Fibroblast of skin of left biceps (primary cell): ENCODE results near the gene MCOLN1.
"Not testable (repeated sequence)": the region's sequence is repeated elsewhere in the genome, so short reads cannot be mapped to it uniquely, and the experiment has no call there.

Source experiments
- DNase-seq, 2 experiments: peaks; one replicate each; pipeline ENCODE4 v3.0.0-alpha.2; 2013; ENCODE audit warnings: low read depth in 2 of 2

The MCOLN1 gene

GRCh38 chr19:7524992-7525739, 2.7 kb downstream of the MCOLN1 start:
- DNase-seq = no peak

- no peak for DNase-seq
These were observed 3.9 kb downstream of the MCOLN1 start for GRCh38 chr19:7526059-7526929.

DNA sequence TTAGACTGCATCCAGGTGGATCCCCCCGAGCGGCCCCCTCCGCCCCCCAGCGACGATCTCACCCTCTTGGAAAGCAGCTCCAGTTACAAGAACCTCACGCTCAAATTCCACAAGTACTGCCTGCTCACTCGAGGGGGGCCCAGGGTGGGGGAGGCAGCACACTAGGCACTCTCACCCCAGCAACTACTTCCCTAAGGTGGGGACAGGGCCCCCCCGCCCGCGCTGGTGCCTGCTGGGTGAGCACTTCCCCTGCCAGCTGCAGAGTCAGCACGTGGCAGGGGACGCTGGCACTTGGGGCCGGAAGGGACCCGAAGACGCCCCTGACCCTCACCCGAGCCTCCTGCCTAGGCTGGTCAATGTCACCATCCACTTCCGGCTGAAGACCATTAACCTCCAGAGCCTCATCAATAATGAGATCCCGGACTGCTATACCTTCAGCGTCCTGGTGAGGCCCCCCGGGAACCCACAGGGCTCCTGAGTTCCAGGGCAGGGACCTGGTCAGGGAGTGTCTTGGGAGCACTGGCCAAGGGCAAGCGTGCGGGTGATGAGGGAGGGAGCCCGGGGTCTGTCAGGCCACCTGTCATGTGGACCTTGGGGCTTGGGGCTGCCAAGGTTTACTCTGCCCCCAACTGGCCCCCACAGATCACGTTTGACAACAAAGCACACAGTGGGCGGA, 5.2 kb downstream of the MCOLN1 start:
- no peak for DNase-seq

- DNase-seq = no peak
These were observed 5.7 kb downstream of the MCOLN1 start for GRCh38 chr19:7528192-7528519.

DNA sequence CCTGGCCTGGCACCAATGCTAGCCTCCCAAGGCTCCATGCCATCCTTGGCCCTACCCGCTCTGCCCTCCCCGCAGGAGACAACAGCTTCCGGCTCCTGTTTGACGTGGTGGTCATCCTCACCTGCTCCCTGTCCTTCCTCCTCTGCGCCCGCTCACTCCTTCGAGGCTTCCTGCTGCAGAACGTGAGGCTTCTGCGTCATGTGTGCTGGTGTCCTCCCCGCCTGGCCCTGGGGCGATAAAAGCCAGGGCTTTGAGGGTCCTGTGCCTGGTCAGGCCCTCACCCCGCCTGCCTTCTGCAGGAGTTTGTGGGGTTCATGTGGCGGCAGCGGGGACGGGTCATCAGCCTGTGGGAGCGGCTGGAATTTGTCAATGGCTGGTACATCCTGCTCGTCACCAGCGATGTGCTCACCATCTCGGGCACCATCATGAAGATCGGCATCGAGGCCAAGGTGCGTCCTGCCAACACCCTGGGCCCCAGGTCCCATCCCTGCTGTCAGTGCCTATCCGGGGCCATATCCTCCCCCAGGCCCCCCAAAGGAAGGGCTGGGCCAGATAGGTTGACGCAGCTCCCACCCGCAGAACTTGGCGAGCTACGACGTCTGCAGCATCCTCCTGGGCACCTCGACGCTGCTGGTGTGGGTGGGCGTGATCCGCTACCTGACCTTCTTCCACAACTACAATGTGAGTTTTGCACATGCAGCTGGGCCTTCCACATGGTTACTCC, 6.3 kb downstream of the MCOLN1 start:
- no peak for DNase-seq

- no peak for DNase-seq
These were observed 6.8 kb downstream of the MCOLN1 start for GRCh38 chr19:7529246-7529600.

DNA sequence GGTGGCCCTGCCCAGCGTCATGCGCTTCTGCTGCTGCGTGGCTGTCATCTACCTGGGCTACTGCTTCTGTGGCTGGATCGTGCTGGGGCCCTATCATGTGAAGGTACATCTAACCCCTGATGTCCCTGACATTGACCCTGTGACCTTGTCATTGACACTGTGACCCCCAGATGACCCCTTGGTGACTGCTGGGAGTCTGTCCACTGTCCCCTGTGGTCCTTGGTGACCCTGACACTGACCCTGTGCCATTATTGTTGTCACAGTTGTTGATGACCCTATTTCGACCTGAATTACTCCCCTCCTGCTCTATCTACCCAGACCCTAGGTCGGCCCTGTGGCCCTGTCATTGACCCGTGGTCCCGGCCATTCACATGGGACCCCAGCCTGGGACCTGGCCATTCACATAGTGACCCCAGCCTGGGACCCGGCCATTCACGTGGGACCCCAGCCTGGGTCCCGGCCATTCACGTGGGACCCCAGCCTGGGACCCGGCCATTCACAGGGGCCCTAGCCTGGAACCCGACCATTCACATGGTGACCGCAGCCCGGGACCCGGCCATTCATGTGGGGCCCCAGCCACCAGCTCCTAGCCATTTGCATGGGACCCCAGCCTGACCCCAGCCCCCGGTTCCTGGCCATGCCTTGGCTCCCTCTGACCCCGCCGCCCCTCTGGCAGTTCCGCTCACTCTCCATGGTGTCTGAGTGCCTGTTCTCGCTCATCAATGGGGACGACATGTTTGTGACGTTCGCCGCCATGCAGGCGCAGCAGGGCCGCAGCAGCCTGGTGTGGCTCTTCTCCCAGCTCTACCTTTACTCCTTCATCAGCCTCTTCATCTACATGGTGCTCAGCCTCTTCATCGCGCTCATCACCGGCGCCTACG, 7.4 kb downstream of the MCOLN1 start:
- DNase-seq = no peak

DNA sequence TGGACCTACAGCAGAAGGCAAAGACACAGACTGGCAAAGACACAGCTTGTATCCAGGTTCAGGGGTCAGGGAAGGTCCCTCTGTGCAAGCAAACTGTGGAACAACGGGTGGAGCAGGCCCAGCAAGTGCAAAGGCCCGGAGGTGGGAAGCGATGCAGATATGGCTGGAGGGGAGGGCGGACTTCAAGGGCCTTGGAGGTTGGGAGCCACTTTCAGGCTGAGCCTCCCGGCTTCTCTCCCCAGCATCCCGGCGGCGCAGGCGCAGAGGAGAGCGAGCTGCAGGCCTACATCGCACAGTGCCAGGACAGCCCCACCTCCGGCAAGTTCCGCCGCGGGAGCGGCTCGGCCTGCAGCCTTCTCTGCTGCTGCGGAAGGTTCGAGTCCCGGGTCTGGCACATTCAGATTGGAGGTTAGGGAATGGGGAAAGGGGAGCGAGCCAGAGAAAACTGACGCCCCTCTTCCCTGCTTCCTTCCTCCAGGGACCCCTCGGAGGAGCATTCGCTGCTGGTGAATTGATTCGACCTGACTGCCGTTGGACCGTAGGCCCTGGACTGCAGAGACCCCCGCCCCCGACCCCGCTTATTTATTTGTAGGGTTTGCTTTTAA, 11.0 kb downstream of the MCOLN1 start:
- DNase-seq = no peak

GRCh38 chr19:7533925-7534480, 11.6 kb downstream of the MCOLN1 start:
- peak; percentile 60 to 63 for DNase-seq

DNA sequence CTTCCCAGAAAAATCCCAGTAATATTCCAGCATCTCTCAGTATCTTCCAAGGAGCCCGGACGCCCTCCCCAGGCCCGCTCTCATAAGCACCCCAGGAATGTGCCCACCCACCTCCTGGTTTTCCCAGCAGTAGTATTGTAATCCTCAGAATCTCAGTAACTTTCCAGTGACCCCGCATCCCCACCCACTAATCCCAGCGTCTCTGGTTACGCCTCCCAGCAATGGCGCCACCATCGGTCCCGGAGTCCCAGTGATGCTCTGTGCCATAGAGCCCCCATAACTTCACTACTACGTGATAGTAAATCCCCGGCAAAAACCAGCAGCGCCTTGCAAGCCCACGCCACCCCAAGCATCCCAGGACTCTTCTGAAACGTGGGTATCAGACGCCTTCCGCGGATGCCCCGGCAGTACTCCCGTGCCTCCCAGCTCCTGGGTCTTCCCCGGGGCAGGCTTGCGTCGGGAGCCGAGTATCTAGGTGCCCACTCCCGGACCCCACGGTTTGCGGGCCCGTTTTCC, 12.2 kb downstream of the MCOLN1 start:
- peak; percentile 47 to 49 for DNase-seq

GRCh38 chr19:7535047-7535997, 12.9 kb downstream of the MCOLN1 start, which contains the start of gene PNPLA6:
Gene PNPLA6 (plus strand): TSS chr19:7535717. CDS start chr19:7535789, 72 bp downstream.
- DNase-seq = peak; percentile 73 to 79

- DNase-seq = no peak
These were observed 13.7 kb downstream of the MCOLN1 start for GRCh38 chr19:7535998-7536695.

GRCh38 chr19:7538990-7539389, 16.6 kb downstream of the MCOLN1 start:
- DNase-seq = not testable (repeated sequence)

- DNase-seq = no peak
These were observed 17.5 kb downstream of the MCOLN1 start for GRCh38 chr19:7539827-7540425.

- no peak for DNase-seq
These were observed 18.5 kb downstream of the MCOLN1 start for GRCh38 chr19:7540761-7541474.

DNA sequence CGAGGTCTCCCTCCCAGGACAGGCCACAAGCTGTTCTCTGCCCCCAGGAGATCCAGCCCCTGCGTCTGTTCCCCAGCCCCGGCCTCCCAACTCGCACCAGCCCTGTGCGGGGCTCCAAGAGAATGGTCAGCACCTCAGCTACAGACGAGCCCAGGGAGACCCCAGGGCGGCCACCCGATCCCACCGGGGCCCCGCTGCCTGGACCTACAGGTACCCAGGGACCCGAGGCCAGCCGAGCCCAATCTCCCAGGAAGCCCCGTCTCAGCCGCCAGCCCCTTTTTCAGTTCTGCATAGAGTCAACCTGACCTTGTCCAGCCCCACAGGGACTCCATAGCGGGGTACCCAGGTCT, 19.0 kb downstream of the MCOLN1 start:
- no peak for DNase-seq

GRCh38 chr19:7541828-7542443, 19.5 kb downstream of the MCOLN1 start:
- DNase-seq = no peak
